WTC11 (cell line): ENCODE results near the gene CA7. TPM values are rescaled to one million over a fixed set of nuclear protein-coding genes. Genes with fewer than 3 reads are reported as not detected.

Experiments used
- ATAC-seq: fragments of 200-7000 bp; cut with Tn5 transposase; 2 replicates; pipeline ENCODE4 v1.10.0; 2021; ENCODE audit warnings: mild to moderate bottlenecking, moderate library complexity
- CTCF ChIA-PET: fragments of 300-600 bp; sonication (Branson Sonifier 250); formaldehyde crosslinking; loops from one replicate; lab custom pipeline; 2021; ENCODE audit warnings: antibody characterized with exemption; lab: Charles Lee
- POLR2A ChIA-PET: fragments of 350-600 bp; sonication (Branson Sonifier 250); formaldehyde crosslinking; loops from one replicate; lab custom pipeline; 2021; ENCODE audit warnings: antibody characterized with exemption; lab: Charles Lee
- DNase-seq: peaks from one replicate; pipeline ENCODE4 v3.0.0; 2021; ENCODE audit warnings: low spot score
- H3K27ac Mint-ChIP-seq: 2 replicates; pipeline ENCODE4 v1.8.0; 2021; ENCODE audit warnings: mixed read lengths
- H3K27me3 Mint-ChIP-seq: 2 replicates; pipeline ENCODE4 v1.8.0; 2021; ENCODE audit warnings: low read depth, mild to moderate bottlenecking, moderate library complexity, mixed read lengths
- H3K36me3 Mint-ChIP-seq: 2 replicates; pipeline ENCODE4 v1.8.0; 2021; ENCODE audit warnings: mixed read lengths
- H3K4me1 Mint-ChIP-seq: 2 replicates; pipeline ENCODE4 v1.8.0; 2022; ENCODE audit warnings: mixed read lengths
- H3K4me3 Mint-ChIP-seq: 2 replicates; pipeline ENCODE4 v1.8.0; 2021; ENCODE audit warnings: mild to moderate bottlenecking, moderate library complexity, mixed read lengths
- H3K9me3 Mint-ChIP-seq: 2 replicates; pipeline ENCODE4 v1.8.0; 2021; ENCODE audit warnings: mixed read lengths
- ATF1 ChIP-seq: sonication (generic); formaldehyde crosslinking; IDR thresholded peaks from 2 replicates; pipeline ENCODE4 v1.8.1; 2023; ENCODE audit warnings: mild to moderate bottlenecking, moderate library complexity, missing genetic modification reagents
- ELF4 ChIP-seq: sonication (generic); formaldehyde crosslinking; IDR thresholded peaks from 2 replicates; pipeline ENCODE4 v1.8.1; 2022; ENCODE audit warnings: low read depth, mild to moderate bottlenecking, moderate library complexity, missing genetic modification reagents
- FOXK1 ChIP-seq: sonication (generic); formaldehyde crosslinking; IDR thresholded peaks from 2 replicates; pipeline ENCODE4 v1.8.0; 2022; ENCODE audit warnings: mild to moderate bottlenecking, moderate library complexity, missing genetic modification reagents
- GABPB1 ChIP-seq: sonication (generic); formaldehyde crosslinking; IDR thresholded peaks from 2 replicates; pipeline ENCODE4 v1.8.1; 2023; ENCODE audit warnings: mild to moderate bottlenecking, missing genetic modification reagents
- HMGA2 ChIP-seq: fragments of 250-450 bp; sonication (Bioruptor Pico); IDR thresholded peaks from 2 replicates; pipeline ENCODE4 v1.4.0; 2021; ENCODE audit warnings: mild to moderate bottlenecking, moderate library complexity
- JUN ChIP-seq: sonication (generic); formaldehyde crosslinking; IDR thresholded peaks from 2 replicates; pipeline ENCODE4 v1.8.0; 2023; ENCODE audit warnings: mild to moderate bottlenecking, missing genetic modification reagents
- KAT7 ChIP-seq: sonication (generic); formaldehyde crosslinking; IDR thresholded peaks from 2 replicates; pipeline ENCODE4 v1.8.1; 2023; ENCODE audit warnings: missing genetic modification reagents, mild to moderate bottlenecking, borderline replicate concordance
- ZNF121 ChIP-seq: sonication (generic); formaldehyde crosslinking; IDR thresholded peaks from 2 replicates; pipeline ENCODE4 v1.8.0; 2023; ENCODE audit warnings: missing genetic modification reagents
- ZNF416 ChIP-seq: fragments of 250-450 bp; sonication (Bioruptor Pico); IDR thresholded peaks from 2 replicates; pipeline ENCODE4 v1.9.0; 2021; ENCODE audit warnings: mild to moderate bottlenecking, inconsistent platforms
- total RNA-seq: library from RNA; stranded (reverse); gene quantifications from 3 replicates; pipeline ENCODE4 v1.2.3, GENCODE V29; 2021
- TF ChIP-seq, protein P1 (sequence below): sonication (generic); formaldehyde crosslinking; IDR thresholded peaks from 2 replicates; pipeline ENCODE4 v1.8.1; 2022; ENCODE audit warnings: low read depth, mild to moderate bottlenecking, moderate library complexity, missing genetic modification reagents, borderline replicate concordance
- TF ChIP-seq, protein P2 (sequence below): sonication (generic); formaldehyde crosslinking; IDR thresholded peaks from 2 replicates; pipeline ENCODE4 v1.8.1; 2023; ENCODE audit warnings: mild to moderate bottlenecking, missing genetic modification reagents
- TF ChIP-seq, protein P3 (sequence below): sonication (generic); formaldehyde crosslinking; IDR thresholded peaks from 2 replicates; pipeline ENCODE4 v1.8.1; 2022; ENCODE audit warnings: mild to moderate bottlenecking, moderate library complexity, missing genetic modification reagents
- TF ChIP-seq, protein P4 (sequence below): sonication (generic); formaldehyde crosslinking; IDR thresholded peaks from 2 replicates; pipeline ENCODE4 v1.8.0; 2023; ENCODE audit warnings: missing genetic modification reagents, mild to moderate bottlenecking, borderline replicate concordance
- TF ChIP-seq, protein P5 (sequence below): fragments of 250-450 bp; sonication (Bioruptor Pico); IDR thresholded peaks from 2 replicates; pipeline ENCODE4 v1.9.0; 2021; ENCODE audit warnings: mild to moderate bottlenecking
- TF ChIP-seq, protein P6 (sequence below): fragments of 250-450 bp; sonication (Bioruptor Pico); IDR thresholded peaks from 2 replicates; pipeline ENCODE4 v1.9.0; 2021; ENCODE audit warnings: mild to moderate bottlenecking, borderline replicate concordance
- TF ChIP-seq, protein P7 (sequence below): sonication (generic); formaldehyde crosslinking; IDR thresholded peaks from 2 replicates; pipeline ENCODE4 v1.8.0; 2022; ENCODE audit warnings: missing genetic modification reagents
- TF ChIP-seq, protein P8 (sequence below): sonication (generic); formaldehyde crosslinking; IDR thresholded peaks from 2 replicates; pipeline ENCODE4 v1.8.0; 2022; ENCODE audit warnings: mild to moderate bottlenecking, missing genetic modification reagents

The CA7 gene
- total RNA-seq, 1 experiment from 2014 or later: 1.6 TPM

DNA sequence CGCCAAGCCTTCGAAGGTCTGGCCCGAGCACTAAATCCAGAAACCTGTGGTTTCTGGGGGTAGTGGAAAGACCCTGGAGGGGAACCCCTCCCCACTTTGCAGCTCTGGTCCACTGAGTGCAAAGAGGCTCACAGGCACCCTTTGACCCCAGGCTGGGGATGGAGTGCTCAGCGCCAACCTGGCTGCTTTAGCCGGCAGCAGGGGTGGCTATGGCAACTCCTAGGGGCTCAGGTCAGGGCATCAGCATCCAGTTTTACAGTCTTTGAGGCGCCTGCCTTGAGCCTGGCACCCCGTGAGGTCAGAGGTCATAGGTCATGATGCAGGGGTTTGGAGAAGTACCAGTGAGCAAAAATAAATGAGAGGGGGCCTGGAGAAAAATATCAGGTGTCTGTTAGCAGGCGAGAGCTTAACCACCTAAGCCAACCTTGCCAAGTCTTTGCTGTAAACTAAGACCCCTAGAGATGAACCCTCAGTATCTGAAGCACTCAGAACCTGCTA is 17.9 kb downstream of the CA7 start:
- ATAC-seq (no peak), DNase-seq (no peak)
- POLR2A ChIA-PET: no interaction called here

More for the DNA sequence above, 17.9 kb downstream of the CA7 start:
- H3K4me3 Mint-ChIP-seq: no peak overlapping the region
- no peaks in the 10 kb centered on the region for H3K36me3 Mint-ChIP-seq
- no peaks in the 10 kb centered on the region for H3K4me1 Mint-ChIP-seq
- H3K27me3 Mint-ChIP-seq: no peaks in the 10 kb centered on the region; the same call in 1 of the 2 replicates
- H3K27ac Mint-ChIP-seq: no peak overlapping the region
- CTCF ChIA-PET: interaction anchor here (0.6 to 2.7 kb wide), 4 partner anchors 11 to 96 kb away, joined by 4 to 15 read pairs (median 6); partner anchors contain the start of gene NAE1
- TF ChIP-seq, protein P1, sequence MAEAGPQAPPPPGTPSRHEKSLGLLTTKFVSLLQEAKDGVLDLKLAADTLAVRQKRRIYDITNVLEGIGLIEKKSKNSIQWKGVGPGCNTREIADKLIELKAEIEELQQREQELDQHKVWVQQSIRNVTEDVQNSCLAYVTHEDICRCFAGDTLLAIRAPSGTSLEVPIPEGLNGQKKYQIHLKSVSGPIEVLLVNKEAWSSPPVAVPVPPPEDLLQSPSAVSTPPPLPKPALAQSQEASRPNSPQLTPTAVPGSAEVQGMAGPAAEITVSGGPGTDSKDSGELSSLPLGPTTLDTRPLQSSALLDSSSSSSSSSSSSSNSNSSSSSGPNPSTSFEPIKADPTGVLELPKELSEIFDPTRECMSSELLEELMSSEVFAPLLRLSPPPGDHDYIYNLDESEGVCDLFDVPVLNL: no peak
- TF ChIP-seq JUN (CRISPR knock-in tag): no peak
- TF ChIP-seq, protein P2, sequence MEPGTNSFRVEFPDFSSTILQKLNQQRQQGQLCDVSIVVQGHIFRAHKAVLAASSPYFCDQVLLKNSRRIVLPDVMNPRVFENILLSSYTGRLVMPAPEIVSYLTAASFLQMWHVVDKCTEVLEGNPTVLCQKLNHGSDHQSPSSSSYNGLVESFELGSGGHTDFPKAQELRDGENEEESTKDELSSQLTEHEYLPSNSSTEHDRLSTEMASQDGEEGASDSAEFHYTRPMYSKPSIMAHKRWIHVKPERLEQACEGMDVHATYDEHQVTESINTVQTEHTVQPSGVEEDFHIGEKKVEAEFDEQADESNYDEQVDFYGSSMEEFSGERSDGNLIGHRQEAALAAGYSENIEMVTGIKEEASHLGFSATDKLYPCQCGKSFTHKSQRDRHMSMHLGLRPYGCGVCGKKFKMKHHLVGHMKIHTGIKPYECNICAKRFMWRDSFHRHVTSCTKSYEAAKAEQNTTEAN (CRISPR knock-in tag): no peak
- TF ChIP-seq GABPB1: no peak
- no peak for TF ChIP-seq ELF4 (CRISPR knock-in tag)
- TF ChIP-seq ZNF416: no peak
- TF ChIP-seq ZNF121 (CRISPR knock-in tag): no peak
- TF ChIP-seq, protein P3, sequence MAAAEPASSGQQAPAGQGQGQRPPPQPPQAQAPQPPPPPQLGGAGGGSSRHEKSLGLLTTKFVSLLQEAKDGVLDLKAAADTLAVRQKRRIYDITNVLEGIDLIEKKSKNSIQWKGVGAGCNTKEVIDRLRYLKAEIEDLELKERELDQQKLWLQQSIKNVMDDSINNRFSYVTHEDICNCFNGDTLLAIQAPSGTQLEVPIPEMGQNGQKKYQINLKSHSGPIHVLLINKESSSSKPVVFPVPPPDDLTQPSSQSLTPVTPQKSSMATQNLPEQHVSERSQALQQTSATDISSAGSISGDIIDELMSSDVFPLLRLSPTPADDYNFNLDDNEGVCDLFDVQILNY (CRISPR knock-in tag): no peak
- TF ChIP-seq, protein P4, sequence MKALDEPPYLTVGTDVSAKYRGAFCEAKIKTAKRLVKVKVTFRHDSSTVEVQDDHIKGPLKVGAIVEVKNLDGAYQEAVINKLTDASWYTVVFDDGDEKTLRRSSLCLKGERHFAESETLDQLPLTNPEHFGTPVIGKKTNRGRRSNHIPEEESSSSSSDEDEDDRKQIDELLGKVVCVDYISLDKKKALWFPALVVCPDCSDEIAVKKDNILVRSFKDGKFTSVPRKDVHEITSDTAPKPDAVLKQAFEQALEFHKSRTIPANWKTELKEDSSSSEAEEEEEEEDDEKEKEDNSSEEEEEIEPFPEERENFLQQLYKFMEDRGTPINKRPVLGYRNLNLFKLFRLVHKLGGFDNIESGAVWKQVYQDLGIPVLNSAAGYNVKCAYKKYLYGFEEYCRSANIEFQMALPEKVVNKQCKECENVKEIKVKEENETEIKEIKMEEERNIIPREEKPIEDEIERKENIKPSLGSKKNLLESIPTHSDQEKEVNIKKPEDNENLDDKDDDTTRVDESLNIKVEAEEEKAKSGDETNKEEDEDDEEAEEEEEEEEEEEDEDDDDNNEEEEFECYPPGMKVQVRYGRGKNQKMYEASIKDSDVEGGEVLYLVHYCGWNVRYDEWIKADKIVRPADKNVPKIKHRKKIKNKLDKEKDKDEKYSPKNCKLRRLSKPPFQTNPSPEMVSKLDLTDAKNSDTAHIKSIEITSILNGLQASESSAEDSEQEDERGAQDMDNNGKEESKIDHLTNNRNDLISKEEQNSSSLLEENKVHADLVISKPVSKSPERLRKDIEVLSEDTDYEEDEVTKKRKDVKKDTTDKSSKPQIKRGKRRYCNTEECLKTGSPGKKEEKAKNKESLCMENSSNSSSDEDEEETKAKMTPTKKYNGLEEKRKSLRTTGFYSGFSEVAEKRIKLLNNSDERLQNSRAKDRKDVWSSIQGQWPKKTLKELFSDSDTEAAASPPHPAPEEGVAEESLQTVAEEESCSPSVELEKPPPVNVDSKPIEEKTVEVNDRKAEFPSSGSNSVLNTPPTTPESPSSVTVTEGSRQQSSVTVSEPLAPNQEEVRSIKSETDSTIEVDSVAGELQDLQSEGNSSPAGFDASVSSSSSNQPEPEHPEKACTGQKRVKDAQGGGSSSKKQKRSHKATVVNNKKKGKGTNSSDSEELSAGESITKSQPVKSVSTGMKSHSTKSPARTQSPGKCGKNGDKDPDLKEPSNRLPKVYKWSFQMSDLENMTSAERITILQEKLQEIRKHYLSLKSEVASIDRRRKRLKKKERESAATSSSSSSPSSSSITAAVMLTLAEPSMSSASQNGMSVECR (CRISPR knock-in tag): no peak
- TF ChIP-seq, protein P5, sequence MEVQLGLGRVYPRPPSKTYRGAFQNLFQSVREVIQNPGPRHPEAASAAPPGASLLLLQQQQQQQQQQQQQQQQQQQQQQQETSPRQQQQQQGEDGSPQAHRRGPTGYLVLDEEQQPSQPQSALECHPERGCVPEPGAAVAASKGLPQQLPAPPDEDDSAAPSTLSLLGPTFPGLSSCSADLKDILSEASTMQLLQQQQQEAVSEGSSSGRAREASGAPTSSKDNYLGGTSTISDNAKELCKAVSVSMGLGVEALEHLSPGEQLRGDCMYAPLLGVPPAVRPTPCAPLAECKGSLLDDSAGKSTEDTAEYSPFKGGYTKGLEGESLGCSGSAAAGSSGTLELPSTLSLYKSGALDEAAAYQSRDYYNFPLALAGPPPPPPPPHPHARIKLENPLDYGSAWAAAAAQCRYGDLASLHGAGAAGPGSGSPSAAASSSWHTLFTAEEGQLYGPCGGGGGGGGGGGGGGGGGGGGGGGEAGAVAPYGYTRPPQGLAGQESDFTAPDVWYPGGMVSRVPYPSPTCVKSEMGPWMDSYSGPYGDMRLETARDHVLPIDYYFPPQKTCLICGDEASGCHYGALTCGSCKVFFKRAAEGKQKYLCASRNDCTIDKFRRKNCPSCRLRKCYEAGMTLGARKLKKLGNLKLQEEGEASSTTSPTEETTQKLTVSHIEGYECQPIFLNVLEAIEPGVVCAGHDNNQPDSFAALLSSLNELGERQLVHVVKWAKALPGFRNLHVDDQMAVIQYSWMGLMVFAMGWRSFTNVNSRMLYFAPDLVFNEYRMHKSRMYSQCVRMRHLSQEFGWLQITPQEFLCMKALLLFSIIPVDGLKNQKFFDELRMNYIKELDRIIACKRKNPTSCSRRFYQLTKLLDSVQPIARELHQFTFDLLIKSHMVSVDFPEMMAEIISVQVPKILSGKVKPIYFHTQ: no peak
- TF ChIP-seq KAT7 (CRISPR knock-in tag): no peak
- no peak for TF ChIP-seq HMGA2 (CRISPR knock-in tag)
- TF ChIP-seq, protein P6, sequence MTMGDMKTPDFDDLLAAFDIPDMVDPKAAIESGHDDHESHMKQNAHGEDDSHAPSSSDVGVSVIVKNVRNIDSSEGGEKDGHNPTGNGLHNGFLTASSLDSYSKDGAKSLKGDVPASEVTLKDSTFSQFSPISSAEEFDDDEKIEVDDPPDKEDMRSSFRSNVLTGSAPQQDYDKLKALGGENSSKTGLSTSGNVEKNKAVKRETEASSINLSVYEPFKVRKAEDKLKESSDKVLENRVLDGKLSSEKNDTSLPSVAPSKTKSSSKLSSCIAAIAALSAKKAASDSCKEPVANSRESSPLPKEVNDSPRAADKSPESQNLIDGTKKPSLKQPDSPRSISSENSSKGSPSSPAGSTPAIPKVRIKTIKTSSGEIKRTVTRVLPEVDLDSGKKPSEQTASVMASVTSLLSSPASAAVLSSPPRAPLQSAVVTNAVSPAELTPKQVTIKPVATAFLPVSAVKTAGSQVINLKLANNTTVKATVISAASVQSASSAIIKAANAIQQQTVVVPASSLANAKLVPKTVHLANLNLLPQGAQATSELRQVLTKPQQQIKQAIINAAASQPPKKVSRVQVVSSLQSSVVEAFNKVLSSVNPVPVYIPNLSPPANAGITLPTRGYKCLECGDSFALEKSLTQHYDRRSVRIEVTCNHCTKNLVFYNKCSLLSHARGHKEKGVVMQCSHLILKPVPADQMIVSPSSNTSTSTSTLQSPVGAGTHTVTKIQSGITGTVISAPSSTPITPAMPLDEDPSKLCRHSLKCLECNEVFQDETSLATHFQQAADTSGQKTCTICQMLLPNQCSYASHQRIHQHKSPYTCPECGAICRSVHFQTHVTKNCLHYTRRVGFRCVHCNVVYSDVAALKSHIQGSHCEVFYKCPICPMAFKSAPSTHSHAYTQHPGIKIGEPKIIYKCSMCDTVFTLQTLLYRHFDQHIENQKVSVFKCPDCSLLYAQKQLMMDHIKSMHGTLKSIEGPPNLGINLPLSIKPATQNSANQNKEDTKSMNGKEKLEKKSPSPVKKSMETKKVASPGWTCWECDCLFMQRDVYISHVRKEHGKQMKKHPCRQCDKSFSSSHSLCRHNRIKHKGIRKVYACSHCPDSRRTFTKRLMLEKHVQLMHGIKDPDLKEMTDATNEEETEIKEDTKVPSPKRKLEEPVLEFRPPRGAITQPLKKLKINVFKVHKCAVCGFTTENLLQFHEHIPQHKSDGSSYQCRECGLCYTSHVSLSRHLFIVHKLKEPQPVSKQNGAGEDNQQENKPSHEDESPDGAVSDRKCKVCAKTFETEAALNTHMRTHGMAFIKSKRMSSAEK (CRISPR knock-in tag): no peak
- TF ChIP-seq, protein P7, sequence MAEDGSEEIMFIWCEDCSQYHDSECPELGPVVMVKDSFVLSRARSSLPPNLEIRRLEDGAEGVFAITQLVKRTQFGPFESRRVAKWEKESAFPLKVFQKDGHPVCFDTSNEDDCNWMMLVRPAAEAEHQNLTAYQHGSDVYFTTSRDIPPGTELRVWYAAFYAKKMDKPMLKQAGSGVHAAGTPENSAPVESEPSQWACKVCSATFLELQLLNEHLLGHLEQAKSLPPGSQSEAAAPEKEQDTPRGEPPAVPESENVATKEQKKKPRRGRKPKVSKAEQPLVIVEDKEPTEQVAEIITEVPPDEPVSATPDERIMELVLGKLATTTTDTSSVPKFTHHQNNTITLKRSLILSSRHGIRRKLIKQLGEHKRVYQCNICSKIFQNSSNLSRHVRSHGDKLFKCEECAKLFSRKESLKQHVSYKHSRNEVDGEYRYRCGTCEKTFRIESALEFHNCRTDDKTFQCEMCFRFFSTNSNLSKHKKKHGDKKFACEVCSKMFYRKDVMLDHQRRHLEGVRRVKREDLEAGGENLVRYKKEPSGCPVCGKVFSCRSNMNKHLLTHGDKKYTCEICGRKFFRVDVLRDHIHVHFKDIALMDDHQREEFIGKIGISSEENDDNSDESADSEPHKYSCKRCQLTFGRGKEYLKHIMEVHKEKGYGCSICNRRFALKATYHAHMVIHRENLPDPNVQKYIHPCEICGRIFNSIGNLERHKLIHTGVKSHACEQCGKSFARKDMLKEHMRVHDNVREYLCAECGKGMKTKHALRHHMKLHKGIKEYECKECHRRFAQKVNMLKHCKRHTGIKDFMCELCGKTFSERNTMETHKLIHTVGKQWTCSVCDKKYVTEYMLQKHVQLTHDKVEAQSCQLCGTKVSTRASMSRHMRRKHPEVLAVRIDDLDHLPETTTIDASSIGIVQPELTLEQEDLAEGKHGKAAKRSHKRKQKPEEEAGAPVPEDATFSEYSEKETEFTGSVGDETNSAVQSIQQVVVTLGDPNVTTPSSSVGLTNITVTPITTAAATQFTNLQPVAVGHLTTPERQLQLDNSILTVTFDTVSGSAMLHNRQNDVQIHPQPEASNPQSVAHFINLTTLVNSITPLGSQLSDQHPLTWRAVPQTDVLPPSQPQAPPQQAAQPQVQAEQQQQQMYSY (CRISPR knock-in tag): no peak
- no peak for TF ChIP-seq FOXK1 (CRISPR knock-in tag)
- TF ChIP-seq ATF1 (CRISPR knock-in tag): no peak
- TF ChIP-seq, protein P8, sequence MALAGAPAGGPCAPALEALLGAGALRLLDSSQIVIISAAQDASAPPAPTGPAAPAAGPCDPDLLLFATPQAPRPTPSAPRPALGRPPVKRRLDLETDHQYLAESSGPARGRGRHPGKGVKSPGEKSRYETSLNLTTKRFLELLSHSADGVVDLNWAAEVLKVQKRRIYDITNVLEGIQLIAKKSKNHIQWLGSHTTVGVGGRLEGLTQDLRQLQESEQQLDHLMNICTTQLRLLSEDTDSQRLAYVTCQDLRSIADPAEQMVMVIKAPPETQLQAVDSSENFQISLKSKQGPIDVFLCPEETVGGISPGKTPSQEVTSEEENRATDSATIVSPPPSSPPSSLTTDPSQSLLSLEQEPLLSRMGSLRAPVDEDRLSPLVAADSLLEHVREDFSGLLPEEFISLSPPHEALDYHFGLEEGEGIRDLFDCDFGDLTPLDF (CRISPR knock-in tag): no peak
- H3K9me3 Mint-ChIP-seq: no peaks in the 10 kb centered on the region
